ENCODE measurements around the gene GPC3.

GPC3 gene

DNA sequence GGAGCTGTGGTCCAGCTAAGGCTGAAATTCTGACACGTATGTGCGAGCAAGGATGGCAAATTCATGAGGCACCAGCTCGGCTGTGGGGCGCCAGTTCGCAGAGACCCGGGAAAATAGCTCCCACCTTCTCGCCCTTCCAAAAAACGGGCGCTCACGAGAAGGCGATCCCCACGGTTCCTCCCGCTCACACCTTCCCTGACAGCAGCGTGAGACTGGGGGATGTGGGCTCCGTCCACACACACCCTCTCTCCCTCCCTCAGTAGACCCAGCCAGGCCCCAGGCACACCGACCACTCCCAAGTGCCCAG is 584 bp downstream of the GPC3 start:
- no peaks in the 10 kb centered on the region for H3K9me3 ChIP-seq (ENCODE audit: low read length)
- no peak overlapping the region for H3K4me2 ChIP-seq (ENCODE audit: low read length)
- no peaks in the 10 kb centered on the region for H3K9me2 ChIP-seq (ENCODE audit: low read depth, low read length)
- no peaks in the 10 kb centered on the region for H3K4me1 ChIP-seq (ENCODE audit: insufficient read depth, low read length, severe bottlenecking)
- TF ChIP-seq EZH2 (IDR thresholded peaks at IDR 0.05; ENCODE audit: borderline replicate concordance, low read length): no peak
- TF ChIP-seq, protein P1, sequence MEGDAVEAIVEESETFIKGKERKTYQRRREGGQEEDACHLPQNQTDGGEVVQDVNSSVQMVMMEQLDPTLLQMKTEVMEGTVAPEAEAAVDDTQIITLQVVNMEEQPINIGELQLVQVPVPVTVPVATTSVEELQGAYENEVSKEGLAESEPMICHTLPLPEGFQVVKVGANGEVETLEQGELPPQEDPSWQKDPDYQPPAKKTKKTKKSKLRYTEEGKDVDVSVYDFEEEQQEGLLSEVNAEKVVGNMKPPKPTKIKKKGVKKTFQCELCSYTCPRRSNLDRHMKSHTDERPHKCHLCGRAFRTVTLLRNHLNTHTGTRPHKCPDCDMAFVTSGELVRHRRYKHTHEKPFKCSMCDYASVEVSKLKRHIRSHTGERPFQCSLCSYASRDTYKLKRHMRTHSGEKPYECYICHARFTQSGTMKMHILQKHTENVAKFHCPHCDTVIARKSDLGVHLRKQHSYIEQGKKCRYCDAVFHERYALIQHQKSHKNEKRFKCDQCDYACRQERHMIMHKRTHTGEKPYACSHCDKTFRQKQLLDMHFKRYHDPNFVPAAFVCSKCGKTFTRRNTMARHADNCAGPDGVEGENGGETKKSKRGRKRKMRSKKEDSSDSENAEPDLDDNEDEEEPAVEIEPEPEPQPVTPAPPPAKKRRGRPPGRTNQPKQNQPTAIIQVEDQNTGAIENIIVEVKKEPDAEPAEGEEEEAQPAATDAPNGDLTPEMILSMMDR (IDR thresholded peaks at IDR 0.05; ENCODE audit: low read length): no peak
- no peaks in the 10 kb centered on the region for H3F3A ChIP-seq (ENCODE audit: insufficient read depth, low read length)
- H3K27me3 ChIP-seq (ENCODE audit: insufficient read depth, low read length): no peaks in the 10 kb centered on the region
- no peaks in the 10 kb centered on the region for H4K20me1 ChIP-seq (ENCODE audit: insufficient read depth, low read length)
- no peak overlapping the region for H3K27ac ChIP-seq (ENCODE audit: low read depth, low read length, poor library complexity, severe bottlenecking)
- H3K9ac ChIP-seq (ENCODE audit: low read length): no peak overlapping the region
- no peaks in the 10 kb centered on the region for H3K36me3 ChIP-seq (ENCODE audit: insufficient read depth, low read length)
- no peak overlapping the region for H2AFZ ChIP-seq (ENCODE audit: low read length)
- no peak overlapping the region for H3K4me3 ChIP-seq (ENCODE audit: low read depth, low read length, poor library complexity, severe bottlenecking)
- no peaks in the 10 kb centered on the region for H3K79me2 ChIP-seq (ENCODE audit: insufficient read depth, low read length)

DNA sequence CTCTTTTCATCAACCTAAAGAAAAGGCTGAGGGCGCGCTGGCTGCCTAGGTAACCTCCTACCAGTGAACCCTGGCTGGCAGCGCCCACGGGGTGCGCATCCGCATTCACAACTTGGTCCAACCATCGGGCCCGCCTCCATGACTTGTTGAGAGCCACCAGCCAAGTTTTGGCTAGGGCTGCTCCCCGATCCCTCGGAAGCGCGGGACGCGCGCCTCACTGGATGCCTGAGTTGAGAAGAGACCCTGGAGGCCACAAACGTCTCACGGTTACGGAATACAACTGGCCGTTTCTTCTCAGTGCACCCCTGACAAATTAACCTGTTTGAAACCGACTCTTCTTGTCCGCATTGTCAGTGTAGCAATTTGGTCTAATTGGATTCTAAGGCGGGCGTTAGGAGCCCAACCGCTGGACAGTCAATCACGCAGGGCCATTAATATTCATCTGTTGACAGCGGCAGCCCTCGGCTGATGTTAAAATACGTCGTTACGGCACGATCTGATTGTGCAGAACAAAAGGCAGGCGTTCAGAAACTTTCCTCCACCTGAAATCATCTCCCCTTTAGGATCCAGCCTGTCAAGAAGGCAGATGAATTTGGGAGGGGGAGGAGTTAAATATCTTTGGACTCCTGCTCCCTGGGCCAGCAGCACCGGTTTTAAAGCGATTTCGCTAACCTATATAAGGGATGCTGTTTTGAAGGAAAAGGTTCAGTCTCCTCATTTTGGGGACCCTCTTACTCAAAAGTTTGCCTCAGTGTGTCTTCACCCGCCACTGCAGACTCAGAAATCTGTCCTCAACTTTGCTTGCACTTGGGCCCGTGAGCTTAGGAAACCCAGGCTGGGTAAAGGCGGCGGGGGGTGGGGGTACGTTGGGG is 1.2 kb downstream of the GPC3 start:
- no peaks in the 10 kb centered on the region for H3K27me3 ChIP-seq (ENCODE audit: insufficient read depth, low read length)
- H3K9me3 ChIP-seq (ENCODE audit: low read length): no peaks in the 10 kb centered on the region
- no peak overlapping the region for H3K4me3 ChIP-seq (ENCODE audit: low read depth, low read length, poor library complexity, severe bottlenecking)
- TF ChIP-seq, protein P1 (IDR thresholded peaks at IDR 0.05; ENCODE audit: low read length): no peak
- no peak for TF ChIP-seq EZH2 (IDR thresholded peaks at IDR 0.05; ENCODE audit: borderline replicate concordance, low read length)
- H3K4me1 ChIP-seq (ENCODE audit: insufficient read depth, low read length, severe bottlenecking): no peaks in the 10 kb centered on the region
- H3K27ac ChIP-seq (ENCODE audit: low read depth, low read length, poor library complexity, severe bottlenecking): no peak overlapping the region
- H3F3A ChIP-seq (ENCODE audit: insufficient read depth, low read length): no peaks in the 10 kb centered on the region
- H3K4me2 ChIP-seq (ENCODE audit: low read length): no peak overlapping the region
- H3K9ac ChIP-seq (ENCODE audit: low read length): no peak overlapping the region
- no peak overlapping the region for H2AFZ ChIP-seq (ENCODE audit: low read length)
- no peaks in the 10 kb centered on the region for H3K9me2 ChIP-seq (ENCODE audit: low read depth, low read length)
- H3K36me3 ChIP-seq (ENCODE audit: insufficient read depth, low read length): no peaks in the 10 kb centered on the region
- no peaks in the 10 kb centered on the region for H3K79me2 ChIP-seq (ENCODE audit: insufficient read depth, low read length)
- no peaks in the 10 kb centered on the region for H4K20me1 ChIP-seq (ENCODE audit: insufficient read depth, low read length)

DNA sequence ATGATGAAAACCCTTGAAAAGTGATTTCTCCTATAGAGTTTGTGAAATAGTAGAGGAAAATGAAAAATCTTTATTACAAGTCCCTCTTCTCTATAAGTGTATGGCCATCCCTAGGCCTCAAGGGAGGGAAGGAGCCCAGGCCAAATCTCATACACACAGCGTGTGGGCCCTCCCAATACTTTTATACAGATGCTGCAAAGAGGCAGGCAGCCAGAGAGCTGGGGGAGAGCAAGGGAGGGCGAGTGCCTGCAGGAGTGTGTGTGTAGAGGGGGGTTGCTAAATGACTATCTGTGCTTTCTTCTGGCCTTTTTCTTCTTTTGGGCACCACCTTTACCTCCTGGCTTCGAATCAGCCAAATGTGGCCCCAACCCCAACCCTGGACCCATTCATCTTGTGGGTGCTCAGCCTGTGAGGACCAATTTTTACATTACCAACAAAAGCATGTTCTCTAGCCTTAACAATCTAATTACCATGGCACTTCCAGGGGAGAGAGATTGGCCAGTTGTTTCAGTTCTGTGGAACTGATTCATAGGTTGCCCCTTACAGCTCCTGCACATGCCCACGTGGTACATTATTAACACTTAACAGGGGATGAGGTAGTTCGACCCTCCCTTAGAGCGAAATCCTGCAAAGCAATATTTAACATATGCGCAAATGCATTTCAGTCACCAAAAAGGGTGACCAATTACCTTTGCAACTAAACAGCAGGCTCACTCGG is 2.0 kb downstream of the GPC3 start:
- TF ChIP-seq, protein P1 (IDR thresholded peaks at IDR 0.05; ENCODE audit: low read length): no peak
- Histone ChIP-seq H3K4me1 (ENCODE audit: insufficient read depth, low read length, severe bottlenecking) (no peaks in the 10 kb centered on the region), H3K27me3 (ENCODE audit: insufficient read depth, low read length) (no peaks in the 10 kb centered on the region), H3F3A (ENCODE audit: insufficient read depth, low read length) (no peaks in the 10 kb centered on the region), H3K9me3 (ENCODE audit: low read length) (no peaks in the 10 kb centered on the region), H3K4me2 (ENCODE audit: low read length) (no peak overlapping the region), H3K9ac (ENCODE audit: low read length) (no peak overlapping the region), H3K27ac (ENCODE audit: low read depth, low read length, poor library complexity, severe bottlenecking) (no peak overlapping the region), H4K20me1 (ENCODE audit: insufficient read depth, low read length) (no peaks in the 10 kb centered on the region), H2AFZ (ENCODE audit: low read length) (no peak overlapping the region), H3K36me3 (ENCODE audit: insufficient read depth, low read length) (no peaks in the 10 kb centered on the region), H3K4me3 (ENCODE audit: low read depth, low read length, poor library complexity, severe bottlenecking) (no peak overlapping the region), H3K9me2 (ENCODE audit: low read depth, low read length) (no peaks in the 10 kb centered on the region), H3K79me2 (ENCODE audit: insufficient read depth, low read length) (no peaks in the 10 kb centered on the region)
